ENCODE data around the gene MAD2L1. TPM values are rescaled to one million over a fixed set of nuclear protein-coding genes. Genes with fewer than 3 reads are reported as not detected.
"Not testable (repeated sequence)": the region's sequence is repeated elsewhere in the genome, so short reads cannot be mapped to it uniquely, and the experiment has no call there.

Gene MAD2L1
- 3.5 and 20.3 TPM in 2 replicates for total RNA-seq

- DNase-seq (ENCODE audit: low read depth) = peak; percentile 96
These were observed at the start of gene MAD2L1 for GRCh38 chr4:120066517-120067340. Gene MAD2L1 (minus strand): TSS chr4:120066848. CDS start chr4:120066734, 114 bp downstream.

GRCh38 chr4:120111745-120112144 is 45.1 kb upstream of the MAD2L1 start:
- DNase-seq (ENCODE audit: low read depth) = no peak

- DNase-seq (ENCODE audit: low read depth) = no peak
These were observed 42.8 kb upstream of the MAD2L1 start for GRCh38 chr4:120109406-120109805.

- DNase-seq (ENCODE audit: low read depth) = no peak
These were observed 38.8 kb upstream of the MAD2L1 start for GRCh38 chr4:120105472-120105871.

GRCh38 chr4:120096508-120097297 is 30.1 kb upstream of the MAD2L1 start:
- peak; percentile 72 for DNase-seq (ENCODE audit: low read depth)

GRCh38 chr4:120088507-120088906 is 21.9 kb upstream of the MAD2L1 start:
- no peak for DNase-seq (ENCODE audit: low read depth)

GRCh38 chr4:120088066-120088465 is 21.4 kb upstream of the MAD2L1 start:
- not testable (repeated sequence) for DNase-seq (ENCODE audit: low read depth)

- DNase-seq (ENCODE audit: low read depth) = no peak
These were observed 19.1 kb upstream of the MAD2L1 start for GRCh38 chr4:120085705-120086104.

- no peak for DNase-seq (ENCODE audit: low read depth)
These were observed 17.7 kb upstream of the MAD2L1 start for GRCh38 chr4:120084327-120084726.

- no peak for DNase-seq (ENCODE audit: low read depth)
These were observed 16.5 kb upstream of the MAD2L1 start for GRCh38 chr4:120083152-120083551.

- no peak for DNase-seq (ENCODE audit: low read depth)
These were observed 15.6 kb upstream of the MAD2L1 start for GRCh38 chr4:120082251-120082650.

GRCh38 chr4:120081726-120082125 is 15.1 kb upstream of the MAD2L1 start:
- no peak for DNase-seq (ENCODE audit: low read depth)

GRCh38 chr4:120080533-120080932 is 13.9 kb upstream of the MAD2L1 start:
- no peak for DNase-seq (ENCODE audit: low read depth)

- no peak for DNase-seq (ENCODE audit: low read depth)
These were observed 13.3 kb upstream of the MAD2L1 start for GRCh38 chr4:120079839-120080520.

- no peak for DNase-seq (ENCODE audit: low read depth)
These were observed 11.6 kb upstream of the MAD2L1 start for GRCh38 chr4:120078216-120078615.

GRCh38 chr4:120071192-120071795 is 4.6 kb upstream of the MAD2L1 start:
- peak; percentile 68 for DNase-seq (ENCODE audit: low read depth)

GRCh38 chr4:120070196-120070595 is 3.5 kb upstream of the MAD2L1 start:
- DNase-seq (ENCODE audit: low read depth) = no peak

GRCh38 chr4:120065974-120066516 is 603 bp downstream of the MAD2L1 start:
- DNase-seq (ENCODE audit: low read depth) = no peak

- DNase-seq (ENCODE audit: low read depth) = no peak
These were observed 1.8 kb downstream of the MAD2L1 start for GRCh38 chr4:120064887-120065286.

GRCh38 chr4:120063711-120064110 is 2.9 kb downstream of the MAD2L1 start:
- DNase-seq (ENCODE audit: low read depth) = not testable (repeated sequence)

GRCh38 chr4:120062663-120063195 is 3.9 kb downstream of the MAD2L1 start:
- no peak for DNase-seq (ENCODE audit: low read depth)

Measured in renal cortical epithelial cell (primary cell).